ENCODE data around the gene C17orf114.

The C17orf114 gene

DNA sequence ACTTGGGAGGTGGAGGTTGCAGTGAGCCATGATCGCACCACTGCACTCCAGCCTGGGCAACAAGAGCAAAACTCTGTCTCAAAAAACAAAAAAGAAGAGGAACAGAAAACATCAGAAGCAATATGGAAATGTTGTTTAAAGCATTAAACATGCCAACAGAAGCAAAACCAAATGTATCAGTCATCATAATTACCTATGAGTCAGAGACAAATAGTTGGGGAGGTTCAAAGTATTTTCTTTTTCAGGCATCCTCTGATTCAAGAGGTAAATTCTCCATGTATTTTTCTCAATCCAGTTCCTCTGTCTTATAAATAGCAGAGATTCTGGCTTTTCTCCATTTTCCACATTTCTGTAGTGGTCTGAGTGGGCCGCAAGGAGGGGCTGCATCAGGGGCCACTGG, 32.5 kb downstream of the C17orf114 start:
- H3K4me3 ChIP-seq (ENCODE audit: low read depth, poor library complexity, severe bottlenecking), result no peak overlapping the region
- TF ChIP-seq, protein P1, sequence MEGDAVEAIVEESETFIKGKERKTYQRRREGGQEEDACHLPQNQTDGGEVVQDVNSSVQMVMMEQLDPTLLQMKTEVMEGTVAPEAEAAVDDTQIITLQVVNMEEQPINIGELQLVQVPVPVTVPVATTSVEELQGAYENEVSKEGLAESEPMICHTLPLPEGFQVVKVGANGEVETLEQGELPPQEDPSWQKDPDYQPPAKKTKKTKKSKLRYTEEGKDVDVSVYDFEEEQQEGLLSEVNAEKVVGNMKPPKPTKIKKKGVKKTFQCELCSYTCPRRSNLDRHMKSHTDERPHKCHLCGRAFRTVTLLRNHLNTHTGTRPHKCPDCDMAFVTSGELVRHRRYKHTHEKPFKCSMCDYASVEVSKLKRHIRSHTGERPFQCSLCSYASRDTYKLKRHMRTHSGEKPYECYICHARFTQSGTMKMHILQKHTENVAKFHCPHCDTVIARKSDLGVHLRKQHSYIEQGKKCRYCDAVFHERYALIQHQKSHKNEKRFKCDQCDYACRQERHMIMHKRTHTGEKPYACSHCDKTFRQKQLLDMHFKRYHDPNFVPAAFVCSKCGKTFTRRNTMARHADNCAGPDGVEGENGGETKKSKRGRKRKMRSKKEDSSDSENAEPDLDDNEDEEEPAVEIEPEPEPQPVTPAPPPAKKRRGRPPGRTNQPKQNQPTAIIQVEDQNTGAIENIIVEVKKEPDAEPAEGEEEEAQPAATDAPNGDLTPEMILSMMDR (IDR thresholded peaks at IDR 0.05), result no peak
- no peak for TF ChIP-seq POLR2A (IDR thresholded peaks at IDR 0.05)
- DNase-seq (ENCODE audit: low spot score in 2 of 2), result no peak
- intact Hi-C loops (cut with DNase I; ENCODE audit: low total_unique reads), result loop anchor here (10.0 kb wide), 1 partner anchor 1065 kb away; no protein-coding TSS in a partner anchor
- WGBS, 2 donors, result 89 to 98% methylated on average over 2 of the region's 2 CpGs

DNA sequence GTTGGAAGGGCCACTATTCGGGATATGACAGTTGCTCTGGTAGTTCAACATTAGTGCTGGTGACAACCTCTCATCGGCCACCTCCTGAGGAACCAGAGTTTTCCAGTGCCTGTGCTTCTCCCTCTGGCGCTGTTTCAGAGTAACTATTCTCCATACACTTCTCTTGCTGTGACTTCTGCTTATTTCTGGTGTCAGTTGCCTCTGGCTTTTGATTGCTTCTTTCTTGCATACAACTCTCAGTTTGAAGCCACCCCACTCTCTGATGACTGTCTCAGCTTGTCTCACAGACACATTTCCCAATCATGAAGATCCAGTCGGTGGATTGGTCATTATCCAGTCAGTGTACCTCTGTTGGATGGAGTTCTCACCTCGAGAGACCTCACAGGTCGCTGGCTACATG, 33.8 kb downstream of the C17orf114 start:
- H3K4me3 ChIP-seq (ENCODE audit: low read depth, poor library complexity, severe bottlenecking), result no peak overlapping the region
- WGBS, 2 donors, result 74 to 82% methylated on average over 6 of the region's 6 CpGs
- TF ChIP-seq, protein P1 (IDR thresholded peaks at IDR 0.05), result no peak
- no peak for TF ChIP-seq POLR2A (IDR thresholded peaks at IDR 0.05)
- intact Hi-C loops (cut with DNase I; ENCODE audit: low total_unique reads), result no loop called here
- DNase-seq (ENCODE audit: low spot score in 2 of 2), result no peak

DNA sequence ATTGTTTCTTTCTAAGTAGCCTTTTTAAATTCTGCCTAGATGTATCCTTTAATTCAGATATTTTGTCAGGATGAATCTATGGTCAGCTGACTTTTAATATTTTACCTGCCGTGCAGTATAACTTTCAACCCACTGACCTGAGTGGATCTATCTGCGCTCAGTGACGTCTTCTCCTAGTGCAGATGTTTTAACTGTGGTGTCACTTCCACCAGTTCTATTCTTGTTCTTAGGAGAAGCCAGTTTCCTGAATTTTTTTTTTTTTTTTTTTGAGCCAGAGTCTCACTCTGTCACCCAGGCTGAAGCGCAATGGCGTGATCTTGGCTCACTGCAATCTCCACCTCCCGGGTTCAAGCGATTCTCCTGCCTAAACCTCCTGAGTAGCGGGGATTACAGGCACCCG, 35.4 kb downstream of the C17orf114 start:
- intact Hi-C loops (cut with DNase I; ENCODE audit: low total_unique reads), result no loop called here
- no peak for DNase-seq (ENCODE audit: low spot score in 2 of 2)

DNA sequence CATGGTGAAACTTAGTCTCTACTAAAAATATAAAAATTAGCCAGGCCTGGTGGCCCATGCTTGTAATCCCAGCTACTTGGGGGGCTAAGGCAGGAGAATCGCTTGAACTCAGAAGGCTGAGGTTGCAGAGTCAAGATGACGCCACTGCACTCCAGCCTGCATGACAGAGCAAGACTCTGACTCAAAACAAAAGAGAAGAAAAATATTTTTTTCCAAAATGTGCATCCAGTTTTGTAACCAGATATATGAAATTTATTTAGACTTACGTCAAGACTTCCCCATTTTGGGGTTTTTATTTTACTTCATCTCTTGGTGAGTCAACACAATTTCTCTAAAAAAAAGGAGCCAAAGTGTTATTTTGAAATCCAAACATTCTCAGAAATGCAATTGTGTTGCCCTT, 35.9 kb downstream of the C17orf114 start:
- no peak for DNase-seq (ENCODE audit: low spot score in 2 of 2)
- 77 to 80% methylated on average over 3 of the region's 3 CpGs for WGBS, 2 donors

More for the DNA sequence above, 35.4 kb downstream of the C17orf114 start:
- TF ChIP-seq POLR2A (IDR thresholded peaks at IDR 0.05), result no peak
- TF ChIP-seq, protein P1 (IDR thresholded peaks at IDR 0.05), result no peak
- WGBS, 2 donors, result 83 to 84% methylated on average over 9 of the region's 9 CpGs
- H3K4me3 ChIP-seq (ENCODE audit: low read depth, poor library complexity, severe bottlenecking), result no peak overlapping the region

DNA sequence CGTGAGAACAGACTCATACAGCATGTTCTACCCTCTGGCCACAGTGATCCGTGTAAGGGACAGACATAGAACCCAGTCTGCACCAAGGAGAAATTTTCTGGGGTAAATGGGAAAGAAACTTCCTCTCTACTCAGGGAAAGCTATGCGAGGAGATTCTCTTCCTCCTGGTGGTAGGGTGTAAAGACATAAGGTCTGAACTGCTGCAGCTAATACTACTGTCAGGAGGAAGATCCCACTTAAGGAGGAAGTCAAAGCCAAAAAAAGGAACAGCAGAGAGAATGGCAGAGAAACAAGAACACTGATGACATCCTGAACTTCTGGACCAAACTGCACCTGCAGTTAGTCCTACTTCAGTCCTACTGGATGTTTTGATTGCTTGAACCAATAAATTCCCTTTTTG, 37.5 kb downstream of the C17orf114 start:
- intact Hi-C loops (cut with DNase I; ENCODE audit: low total_unique reads), result no loop called here
- no peak overlapping the region for H3K4me3 ChIP-seq (ENCODE audit: low read depth, poor library complexity, severe bottlenecking)
- DNase-seq (ENCODE audit: low spot score in 2 of 2), result no peak
- WGBS, 2 donors, result 68 to 69% methylated on average over 3 of the region's 3 CpGs
- no peak for TF ChIP-seq POLR2A (IDR thresholded peaks at IDR 0.05)
- TF ChIP-seq, protein P1 (IDR thresholded peaks at IDR 0.05), result no peak

More for the DNA sequence above, 35.9 kb downstream of the C17orf114 start:
- TF ChIP-seq POLR2A (IDR thresholded peaks at IDR 0.05), result no peak
- TF ChIP-seq, protein P1 (IDR thresholded peaks at IDR 0.05), result no peak
- H3K4me3 ChIP-seq (ENCODE audit: low read depth, poor library complexity, severe bottlenecking), result no peak overlapping the region
- intact Hi-C loops (cut with DNase I; ENCODE audit: low total_unique reads), result no loop called here

DNA sequence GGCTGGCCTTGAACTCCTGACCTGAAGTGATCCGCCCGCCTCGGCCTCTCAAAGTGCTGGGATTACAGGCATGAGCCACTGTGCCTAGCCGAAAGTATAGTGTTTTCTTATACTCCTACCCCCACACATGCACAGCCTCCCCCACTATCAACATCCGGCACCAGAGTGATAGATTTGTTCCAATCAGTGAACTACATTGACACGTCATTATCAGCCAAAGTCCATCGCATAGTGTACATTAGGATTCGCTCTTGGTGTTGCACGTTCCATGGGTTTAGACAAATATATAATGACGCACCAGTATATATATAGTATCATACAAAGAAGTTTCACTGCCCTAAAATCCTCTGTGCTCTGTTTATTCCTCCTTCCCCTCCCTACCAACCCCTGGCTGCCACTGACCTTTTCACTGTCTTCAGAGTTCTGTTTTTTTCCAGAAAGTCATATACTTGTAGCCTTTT, 42.3 kb downstream of the C17orf114 start:
- DNase-seq (ENCODE audit: low spot score in 2 of 2), result no peak
- WGBS, 2 donors, result 87% methylated on average over 10 of the region's 10 CpGs
- TF ChIP-seq, protein P1 (IDR thresholded peaks at IDR 0.05), result peak in 1 of 3 donors; percentile 8
- TF ChIP-seq POLR2A (IDR thresholded peaks at IDR 0.05), result no peak

More for the DNA sequence above, 42.3 kb downstream of the C17orf114 start:
- H3K4me3 ChIP-seq (ENCODE audit: low read depth, poor library complexity, severe bottlenecking), result no peak overlapping the region
- intact Hi-C loops (cut with DNase I; ENCODE audit: low total_unique reads), result no loop called here
